SJCRH30 (cell line): ENCODE results near the gene TAS2R60. TPM values are rescaled to one million over a fixed set of nuclear protein-coding genes. Genes with fewer than 3 reads are reported as not detected.

Source experiments
- DNase-seq, 2 experiments: peaks; one replicate each; pipeline ENCODE4 v3.0.0-alpha.2; 2015 to 2020
- H3K27ac ChIP-seq: fragments of 250-450 bp; sonication (Bioruptor Pico); 2 replicates; pipeline ENCODE4 v1.5.1; 2020; ENCODE audit warnings: mild to moderate bottlenecking, moderate library complexity
- H3K27me3 ChIP-seq: fragments of 250-450 bp; sonication (Bioruptor Pico); 2 replicates; pipeline ENCODE4 v1.5.1; 2020; ENCODE audit warnings: mild to moderate bottlenecking, moderate library complexity
- H3K36me3 ChIP-seq: fragments of 250-450 bp; sonication (Bioruptor Pico); 2 replicates; pipeline ENCODE4 v1.5.1; 2020; ENCODE audit warnings: mild to moderate bottlenecking, moderate library complexity
- H3K4me1 ChIP-seq: fragments of 250-450 bp; sonication (Bioruptor Pico); 2 replicates; pipeline ENCODE4 v1.5.1; 2020; ENCODE audit warnings: mild to moderate bottlenecking, moderate library complexity
- H3K4me3 ChIP-seq: fragments of 250-450 bp; sonication (Bioruptor Pico); 2 replicates; pipeline ENCODE4 v1.5.1; 2020; ENCODE audit warnings: mild to moderate bottlenecking, moderate library complexity
- H3K9me3 ChIP-seq: fragments of 250-450 bp; sonication (Bioruptor Pico); replicated peaks from 2 replicates; pipeline ENCODE4 v1.5.1; 2020; ENCODE audit warnings: mild to moderate bottlenecking, moderate library complexity
- total RNA-seq: library from RNA; depleted of rRNA; stranded (reverse); fragments of >200 nt; shearing (Covaris generic); gene quantifications from 2 replicates; pipeline ENCODE4 v1.2.3, GENCODE V29; 2014; rRNA removed

TAS2R60 gene
- total RNA-seq, 1 experiment from 2014 or later: not detected

GRCh38 chr7:143492043-143492471, 48.8 kb downstream of the TAS2R60 start:
- H3K4me3 ChIP-seq: no peak overlapping the region
- DNase-seq: no peak
- H3K36me3 ChIP-seq: no peaks in the 10 kb centered on the region
- peaks cover 3% of the 10 kb centered on the region; the same call in 1 of the 2 replicates for H3K27me3 ChIP-seq
- H3K27ac ChIP-seq: no peak overlapping the region
- H3K9me3 ChIP-seq: no peaks in the 10 kb centered on the region
- no peaks in the 10 kb centered on the region; the same call in 1 of the 2 replicates for H3K4me1 ChIP-seq

DNA sequence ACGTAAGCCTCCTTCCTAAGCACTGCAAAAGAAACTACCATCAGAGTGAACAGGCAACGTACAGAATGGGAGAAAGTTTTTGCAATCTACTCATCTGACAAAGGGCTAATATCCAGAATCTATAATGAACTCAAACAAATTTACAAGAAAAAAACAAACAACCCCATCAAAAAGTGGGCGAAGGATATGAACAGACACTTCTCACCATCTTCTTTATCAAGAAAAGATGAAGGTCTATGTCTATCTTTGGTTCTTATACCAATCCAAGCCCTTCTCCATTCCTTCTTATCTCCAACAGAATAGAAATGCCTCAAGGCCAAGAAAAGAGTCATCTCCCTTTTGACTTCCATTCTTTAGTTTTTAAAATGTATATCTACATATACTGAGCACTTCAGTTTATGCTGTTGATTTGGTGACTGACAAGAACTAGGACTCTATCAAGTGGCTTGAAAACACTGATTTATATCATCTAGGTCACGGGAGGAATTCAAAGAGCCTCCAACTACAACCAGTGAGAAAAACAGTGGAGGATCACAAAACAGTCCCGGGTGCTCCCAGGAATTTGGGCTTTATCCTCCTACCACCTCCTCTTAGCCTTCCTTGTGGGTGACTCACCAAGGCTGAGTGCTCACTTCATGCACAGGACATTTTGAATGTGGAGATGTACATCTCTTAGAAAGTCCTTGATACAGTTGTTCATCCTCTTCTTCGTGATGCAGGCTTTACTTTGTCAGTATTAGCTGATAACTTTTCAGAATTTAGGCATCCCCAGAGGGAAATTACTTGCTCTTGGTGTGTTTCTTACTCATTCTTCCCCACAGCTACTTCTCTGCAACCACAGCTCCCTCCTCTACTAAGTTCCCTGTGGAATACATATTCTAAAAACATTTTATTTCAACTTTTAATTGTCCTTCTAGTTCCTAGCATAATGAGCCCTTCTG, 49.8 kb downstream of the TAS2R60 start:
- H3K27me3 ChIP-seq: peaks cover under 1% of the 10 kb centered on the region; the same call in 1 of the 2 replicates
- H3K4me3 ChIP-seq: no peak overlapping the region
- no peaks in the 10 kb centered on the region for H3K9me3 ChIP-seq
- no peaks in the 10 kb centered on the region for H3K36me3 ChIP-seq
- no peak overlapping the region for H3K27ac ChIP-seq
- no peaks in the 10 kb centered on the region; the same call in 1 of the 2 replicates for H3K4me1 ChIP-seq
- no peak for DNase-seq

GRCh38 chr7:143493751-143494150, 50.5 kb downstream of the TAS2R60 start:
- DNase-seq: no peak

More at GRCh38 chr7:143493751-143494150, 50.5 kb downstream of the TAS2R60 start:
- no peaks in the 10 kb centered on the region for H3K27me3 ChIP-seq
- no peak overlapping the region for H3K4me3 ChIP-seq
- H3K4me1 ChIP-seq: no peaks in the 10 kb centered on the region; the same call in 1 of the 2 replicates
- H3K36me3 ChIP-seq: no peaks in the 10 kb centered on the region
- H3K9me3 ChIP-seq: no peaks in the 10 kb centered on the region
- H3K27ac ChIP-seq: no peak overlapping the region

Other genes with a start within 250 kb of the TAS2R60 start
- gene TAS2R40, start 221.4 kb upstream of the TAS2R60 start, total RNA-seq: not detected in 2 replicates
- 35.2 and 35.6 TPM in 2 replicates for gene GSTK1, start 180.0 kb upstream of the TAS2R60 start, total RNA-seq
- 0.97 and 2.5 TPM in 2 replicates for gene TMEM139, start 158.5 kb upstream of the TAS2R60 start, total RNA-seq
- gene CASP2, start 155.1 kb upstream of the TAS2R60 start, total RNA-seq: 36.6 and 39.1 TPM in 2 replicates
- gene CLCN1, start 127.3 kb upstream of the TAS2R60 start, total RNA-seq: not detected in 2 replicates
- 0.15 and 0.22 TPM in 2 replicates for gene FAM131B, start 80.7 kb upstream of the TAS2R60 start, total RNA-seq
- 34.6 and 35.9 TPM in 2 replicates for gene ZYX, start 62.1 kb upstream of the TAS2R60 start, total RNA-seq
- gene EPHA1, start 34.6 kb upstream of the TAS2R60 start, total RNA-seq: 0.32 and 1.0 TPM in 2 replicates
- not detected in 2 replicates for gene TAS2R41, start 34.4 kb downstream of the TAS2R60 start, total RNA-seq
- gene CTAGE15, start 128.3 kb downstream of the TAS2R60 start, total RNA-seq: not detected in 2 replicates
- gene TCAF2, start 177.5 kb downstream of the TAS2R60 start, total RNA-seq: 0.28 and 0.51 TPM in 2 replicates